ENCODE results near the gene OR9G4. TPM values are rescaled to one million over a fixed set of nuclear protein-coding genes. Genes with fewer than 3 reads are reported as not detected.

The OR9G4 gene
- total and polyA plus RNA-seq, 4 donors, result not detected

DNA sequence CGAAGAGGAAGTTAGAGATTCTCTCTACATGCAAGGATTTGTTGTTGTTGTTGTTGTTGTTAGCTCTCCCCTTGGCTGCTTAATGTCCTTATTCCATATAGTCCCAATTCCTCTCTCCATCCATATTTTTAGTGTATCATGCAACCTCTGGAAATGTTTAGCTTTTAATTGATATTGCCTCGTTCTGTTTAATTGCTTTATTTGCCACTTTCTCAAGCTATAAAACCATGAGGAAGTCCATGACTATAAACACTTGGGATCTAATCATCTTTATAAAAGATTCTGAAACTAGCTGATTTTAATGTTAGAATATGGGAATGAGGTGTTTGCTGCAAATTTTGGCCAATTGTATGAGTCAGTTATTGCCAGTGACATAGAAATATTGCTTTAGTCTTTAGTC, 55.1 kb downstream of the OR9G4 start:
- H3K27ac ChIP-seq (ENCODE audit: low read depth in 1 of 2, low read length in 1 of 2), result no peak overlapping the region
- ATAC-seq (ENCODE audit: insufficient read depth, low FRiP score) (no peak), DNase-seq (no peak)
- no peaks in the 10 kb centered on the region for H3K4me1 ChIP-seq (ENCODE audit: control insufficient read depth in 5 of 5, insufficient read depth in 5 of 5, low read length in 5 of 5)
- H3K36me3 ChIP-seq (ENCODE audit: control insufficient read depth in 4 of 4, insufficient read depth in 4 of 4, low read length in 4 of 4), result no peaks in the 10 kb centered on the region
- H3K27me3 ChIP-seq (ENCODE audit: control insufficient read depth in 3 of 3, insufficient read depth in 3 of 3, low read length in 2 of 3), result no peaks in the 10 kb centered on the region
- no peaks in the 10 kb centered on the region for H3K9me3 ChIP-seq (ENCODE audit: control insufficient read depth in 4 of 4, insufficient read depth in 3 of 4, low read length in 3 of 4)
- 85 to 89% methylated on average over 2 of the region's 2 CpGs for WGBS, 2 donors
- TF ChIP-seq, protein P1, sequence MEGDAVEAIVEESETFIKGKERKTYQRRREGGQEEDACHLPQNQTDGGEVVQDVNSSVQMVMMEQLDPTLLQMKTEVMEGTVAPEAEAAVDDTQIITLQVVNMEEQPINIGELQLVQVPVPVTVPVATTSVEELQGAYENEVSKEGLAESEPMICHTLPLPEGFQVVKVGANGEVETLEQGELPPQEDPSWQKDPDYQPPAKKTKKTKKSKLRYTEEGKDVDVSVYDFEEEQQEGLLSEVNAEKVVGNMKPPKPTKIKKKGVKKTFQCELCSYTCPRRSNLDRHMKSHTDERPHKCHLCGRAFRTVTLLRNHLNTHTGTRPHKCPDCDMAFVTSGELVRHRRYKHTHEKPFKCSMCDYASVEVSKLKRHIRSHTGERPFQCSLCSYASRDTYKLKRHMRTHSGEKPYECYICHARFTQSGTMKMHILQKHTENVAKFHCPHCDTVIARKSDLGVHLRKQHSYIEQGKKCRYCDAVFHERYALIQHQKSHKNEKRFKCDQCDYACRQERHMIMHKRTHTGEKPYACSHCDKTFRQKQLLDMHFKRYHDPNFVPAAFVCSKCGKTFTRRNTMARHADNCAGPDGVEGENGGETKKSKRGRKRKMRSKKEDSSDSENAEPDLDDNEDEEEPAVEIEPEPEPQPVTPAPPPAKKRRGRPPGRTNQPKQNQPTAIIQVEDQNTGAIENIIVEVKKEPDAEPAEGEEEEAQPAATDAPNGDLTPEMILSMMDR (IDR thresholded peaks at IDR 0.05; ENCODE audit: control extremely low read depth, extremely low read depth), result no peak
- no peak overlapping the region for H3K4me3 ChIP-seq
- H3K9ac ChIP-seq (ENCODE audit: insufficient read depth in 1 of 2, low read length in 2 of 2), result no peak overlapping the region

Small RNA genes lying within 50 kb of the gene (small RNA-seq; reads per million reads assigned to genes)
- gene AP001803.1 (ENCODE audit: low replicate concordance) (not detected), gene MIR6128 (ENCODE audit: low replicate concordance) (not detected)

Other genes starting within 250 kb of the OR9G4 start
- not detected for gene OR5M11, start 205.4 kb downstream of the OR9G4 start, total RNA-seq
- not detected for gene OR5M11, start 205.4 kb downstream of the OR9G4 start, polyA plus RNA-seq
- gene OR5M10, start 171.0 kb downstream of the OR9G4 start, total RNA-seq, result not detected
- not detected for gene OR5M10, start 171.0 kb downstream of the OR9G4 start, polyA plus RNA-seq
- not detected for gene OR5M1, start 133.8 kb downstream of the OR9G4 start, total RNA-seq
- gene OR5M1, start 133.8 kb downstream of the OR9G4 start, polyA plus RNA-seq, result not detected
- gene OR5AP2, start 106.3 kb downstream of the OR9G4 start, total RNA-seq, result not detected
- not detected for gene OR5AP2, start 106.3 kb downstream of the OR9G4 start, polyA plus RNA-seq
- gene OR5AR1, start 85.0 kb downstream of the OR9G4 start, total RNA-seq, result not detected
- gene OR5AR1, start 85.0 kb downstream of the OR9G4 start, polyA plus RNA-seq, result not detected
- gene OR9G1, start 49.6 kb downstream of the OR9G4 start, total RNA-seq, result not detected
- gene OR9G1, start 49.6 kb downstream of the OR9G4 start, polyA plus RNA-seq, result not detected
- not detected for gene OR5AK2, start 240.2 kb upstream of the OR9G4 start, total RNA-seq
- not detected for gene OR5AK2, start 240.2 kb upstream of the OR9G4 start, polyA plus RNA-seq

Measured in lung (tissue), 13 donors.